ENCODE data around the gene WWOX. TPM values are rescaled to one million over a fixed set of nuclear protein-coding genes. Genes with fewer than 3 reads are reported as not detected.

Gene WWOX
- total RNA-seq, 4 donors from 2014 or later = 21.4 to 55.6 (median 33.2) TPM

DNA sequence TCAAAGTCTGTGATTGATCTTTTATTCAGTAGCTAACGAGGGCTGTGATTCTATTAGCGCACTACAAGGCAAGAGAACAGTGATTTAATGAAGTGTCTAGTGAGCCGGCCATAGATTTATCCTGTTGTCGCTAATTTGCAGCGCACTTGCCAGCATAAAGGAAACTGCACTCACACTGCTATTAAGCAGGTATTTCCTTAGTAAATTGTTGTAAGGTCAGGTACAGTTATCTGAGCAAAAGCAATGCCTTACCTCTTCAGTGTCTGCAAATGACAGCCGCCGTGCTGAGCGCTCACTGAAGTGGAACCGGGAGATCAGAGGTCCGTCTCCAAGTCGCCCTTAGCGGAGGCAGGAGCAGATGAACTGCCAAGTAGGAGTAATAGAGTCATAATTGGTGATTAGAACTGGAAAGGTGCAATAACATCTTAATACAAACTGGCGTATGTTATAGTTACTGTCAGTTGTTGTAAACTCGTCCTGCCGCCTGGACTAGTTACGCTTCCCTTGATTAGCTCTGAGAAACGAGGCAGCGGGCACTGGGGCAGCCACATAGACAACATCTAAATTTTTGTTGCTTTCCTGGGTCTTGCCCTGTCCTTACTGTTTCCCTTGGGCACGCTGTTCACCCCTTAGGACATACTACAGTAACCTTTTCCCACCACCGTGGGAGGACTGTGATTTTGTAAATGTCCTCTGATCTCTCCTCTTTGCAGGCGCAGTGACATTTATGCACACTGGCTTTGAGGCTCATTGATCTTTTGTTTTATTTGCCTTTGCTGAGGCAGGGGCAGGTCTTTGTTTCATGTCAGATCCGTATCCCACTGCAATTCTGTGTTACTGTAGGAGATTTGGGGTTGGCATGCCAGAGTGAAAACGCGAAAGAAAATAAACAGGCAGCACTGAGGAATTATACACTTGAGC lies 363.1 kb downstream of the WWOX start:
- ATAC-seq (ENCODE audit: low FRiP score) = no peak
- TF ChIP-seq, protein P1, sequence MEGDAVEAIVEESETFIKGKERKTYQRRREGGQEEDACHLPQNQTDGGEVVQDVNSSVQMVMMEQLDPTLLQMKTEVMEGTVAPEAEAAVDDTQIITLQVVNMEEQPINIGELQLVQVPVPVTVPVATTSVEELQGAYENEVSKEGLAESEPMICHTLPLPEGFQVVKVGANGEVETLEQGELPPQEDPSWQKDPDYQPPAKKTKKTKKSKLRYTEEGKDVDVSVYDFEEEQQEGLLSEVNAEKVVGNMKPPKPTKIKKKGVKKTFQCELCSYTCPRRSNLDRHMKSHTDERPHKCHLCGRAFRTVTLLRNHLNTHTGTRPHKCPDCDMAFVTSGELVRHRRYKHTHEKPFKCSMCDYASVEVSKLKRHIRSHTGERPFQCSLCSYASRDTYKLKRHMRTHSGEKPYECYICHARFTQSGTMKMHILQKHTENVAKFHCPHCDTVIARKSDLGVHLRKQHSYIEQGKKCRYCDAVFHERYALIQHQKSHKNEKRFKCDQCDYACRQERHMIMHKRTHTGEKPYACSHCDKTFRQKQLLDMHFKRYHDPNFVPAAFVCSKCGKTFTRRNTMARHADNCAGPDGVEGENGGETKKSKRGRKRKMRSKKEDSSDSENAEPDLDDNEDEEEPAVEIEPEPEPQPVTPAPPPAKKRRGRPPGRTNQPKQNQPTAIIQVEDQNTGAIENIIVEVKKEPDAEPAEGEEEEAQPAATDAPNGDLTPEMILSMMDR (IDR thresholded peaks at IDR 0.05) = no peak
- DNase-seq (ENCODE audit: low spot score) = no peak

DNA sequence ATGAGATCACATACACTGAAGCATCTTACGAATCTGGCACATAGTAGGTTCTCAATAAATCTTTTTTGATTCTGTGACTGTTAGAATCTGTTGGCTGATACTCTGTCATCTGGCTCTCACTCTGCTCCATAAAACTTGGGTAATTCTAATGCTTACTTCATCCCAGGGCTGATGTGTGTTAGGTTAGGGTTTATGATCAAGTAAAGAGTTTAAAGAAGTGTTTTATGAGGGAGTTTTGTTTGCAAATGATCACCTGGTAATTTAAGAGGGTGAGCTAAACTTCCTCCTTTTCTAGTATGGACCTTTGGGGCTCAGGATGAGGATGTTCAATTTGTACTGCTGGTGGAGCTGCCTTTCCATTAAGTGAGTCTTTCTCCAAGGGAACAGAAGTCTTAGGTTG lies 364.1 kb downstream of the WWOX start:
- DNase-seq (ENCODE audit: low spot score) (no peak), ATAC-seq (ENCODE audit: low FRiP score) (no peak)
- TF ChIP-seq, protein P1 (IDR thresholded peaks at IDR 0.05) = no peak

DNA sequence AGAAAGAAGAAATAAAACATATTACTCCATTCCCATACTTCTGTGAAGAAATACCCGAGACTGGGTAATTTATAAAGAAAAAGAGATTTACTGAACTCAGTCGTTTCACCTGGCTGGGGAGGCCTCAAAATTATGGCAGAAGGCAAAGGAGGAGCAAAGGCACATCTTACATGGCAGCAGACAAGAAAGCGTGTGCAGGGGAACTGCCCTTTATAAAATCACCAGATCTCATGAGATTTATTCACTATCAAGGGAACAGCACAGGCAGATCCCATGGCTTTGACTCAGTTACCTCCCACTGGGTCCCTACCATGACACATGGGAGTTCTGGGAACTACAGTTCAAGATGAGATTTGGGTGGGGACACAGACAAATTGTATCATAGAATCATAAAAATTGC lies 365.4 kb downstream of the WWOX start:
- TF ChIP-seq, protein P1 (IDR thresholded peaks at IDR 0.05) = no peak
- ATAC-seq (ENCODE audit: low FRiP score) (no peak), DNase-seq (ENCODE audit: low spot score) (no peak)

DNA sequence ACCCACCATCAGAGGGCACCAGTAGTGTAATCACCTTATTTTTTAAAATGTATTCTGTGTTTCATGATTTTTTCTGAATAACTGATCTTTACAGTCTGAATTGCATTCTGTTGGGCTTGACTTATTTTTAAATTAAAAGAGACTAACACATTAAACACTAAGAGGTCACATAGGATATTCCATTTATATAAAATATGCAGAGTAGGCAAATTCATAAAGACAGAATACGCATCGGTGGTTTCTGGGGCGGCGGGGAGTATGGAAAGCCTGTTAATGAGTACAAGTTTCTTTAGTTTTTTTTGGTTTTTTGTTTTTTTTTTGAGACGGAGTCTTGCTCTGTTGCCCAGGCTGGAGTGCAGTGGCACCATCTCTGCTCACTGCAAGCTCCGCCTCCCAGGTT lies 366.3 kb downstream of the WWOX start:
- TF ChIP-seq, protein P1 (IDR thresholded peaks at IDR 0.05) = no peak
- no peak for DNase-seq (ENCODE audit: low spot score)
- ATAC-seq (ENCODE audit: low FRiP score) = no peak

DNA sequence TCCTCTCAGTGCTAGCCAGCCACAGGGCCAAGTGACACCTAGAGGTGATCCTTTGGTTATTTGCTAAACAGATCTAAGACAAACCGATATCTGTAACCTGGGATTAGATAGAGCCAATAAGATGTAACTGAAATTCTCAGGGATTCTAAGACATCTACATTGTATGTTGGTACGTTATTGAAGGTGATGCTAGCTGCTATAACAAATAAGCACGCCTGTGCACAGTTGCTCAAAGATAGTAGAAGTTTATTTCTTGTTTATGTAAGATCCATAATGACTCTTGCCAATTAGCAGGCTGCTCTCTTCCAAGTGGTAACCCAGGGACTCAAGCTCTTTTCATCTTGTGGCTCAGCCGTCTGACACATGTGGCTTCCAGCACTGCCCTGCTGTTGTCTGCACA lies 370.3 kb downstream of the WWOX start:
- TF ChIP-seq, protein P1 (IDR thresholded peaks at IDR 0.05) = no peak
- no peak for ATAC-seq (ENCODE audit: low FRiP score)
- no peak for DNase-seq (ENCODE audit: low spot score)

DNA sequence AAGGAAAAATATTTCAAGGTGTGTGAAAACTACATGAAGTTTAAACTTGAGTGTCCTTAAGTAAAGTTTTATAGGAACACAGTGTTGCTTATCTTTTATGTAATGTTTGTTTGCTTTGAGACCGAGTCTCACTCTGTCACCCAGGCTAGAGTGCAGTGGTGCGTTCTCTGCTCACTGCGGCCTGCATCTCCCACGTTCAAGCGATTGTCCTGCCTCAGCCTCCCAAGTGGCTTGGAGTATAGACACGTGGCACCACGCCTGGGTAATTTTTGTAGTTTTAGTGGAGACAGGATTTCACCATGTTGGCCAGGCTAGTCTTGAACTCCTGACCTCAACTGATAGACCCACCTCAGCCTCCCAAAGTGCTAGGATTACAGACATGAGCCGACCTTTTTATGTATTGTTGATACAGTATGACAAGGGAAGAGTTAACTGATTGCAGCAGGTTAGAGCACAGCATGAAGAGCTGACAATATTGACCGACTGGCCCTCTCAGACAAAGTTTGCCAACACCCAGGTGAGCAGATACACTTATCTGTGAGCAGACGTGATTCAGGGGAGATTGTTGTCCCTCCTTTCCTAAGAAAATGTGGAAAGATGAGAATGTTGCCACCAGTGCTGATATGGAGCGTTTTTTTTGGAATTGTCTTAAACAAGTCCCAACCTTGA lies 373.7 kb downstream of the WWOX start:
- TF ChIP-seq, protein P1 (IDR thresholded peaks at IDR 0.05) = no peak
- no peak for ATAC-seq (ENCODE audit: low FRiP score)

More for the DNA sequence above, 373.7 kb downstream of the WWOX start:
- no peak for DNase-seq (ENCODE audit: low spot score)
